ENCODE results near the gene OSGEPL1.
"Not testable (repeated sequence)": the region's sequence is repeated elsewhere in the genome, so short reads cannot be mapped to it uniquely, and the experiment has no call there.

OSGEPL1 gene

DNA sequence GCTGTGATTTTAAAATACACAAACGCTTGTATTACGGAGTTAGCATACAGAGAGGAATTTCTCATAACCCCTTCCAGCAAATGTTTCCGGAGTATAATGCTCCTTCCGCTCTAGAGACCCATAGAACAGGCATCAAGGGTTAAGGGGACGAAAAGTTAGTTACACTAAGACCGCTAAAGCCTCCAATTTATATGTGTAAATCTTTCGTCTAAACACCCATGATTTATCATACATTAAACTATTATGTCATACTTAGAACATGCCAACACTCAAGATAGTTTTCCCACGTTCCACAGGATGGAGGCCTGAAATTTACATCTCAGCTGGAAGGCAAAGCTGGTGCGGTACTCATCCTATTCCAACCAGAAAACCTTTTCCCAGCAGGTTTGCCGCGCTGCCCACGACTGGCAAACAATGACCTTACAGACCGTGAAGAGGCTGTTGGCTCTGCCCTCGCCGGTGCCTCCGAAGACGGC lies 20.9 kb upstream of the OSGEPL1 start:
- Histone ChIP-seq H3K36me3 (ENCODE audit: control insufficient read depth, insufficient read depth, low read length) (peaks cover 47% of the 10 kb centered on the region), H3K27ac (ENCODE audit: low read depth, low read length) (peak overlapping the region; percentile 88), H3K4me3 (ENCODE audit: low read depth, low read length) (peak overlapping the region; percentile 91)

GRCh38 chr2:189782221-189782671 lies 19.7 kb upstream of the OSGEPL1 start:
- H3K36me3 ChIP-seq (ENCODE audit: control insufficient read depth, insufficient read depth, low read length): peaks cover 53% of the 10 kb centered on the region
- peaks cover 7% of the 10 kb centered on the region; the same call in 1 of the 2 replicates for H3K4me1 ChIP-seq (ENCODE audit: control insufficient read depth, insufficient read depth, low read length)
- H3K9ac ChIP-seq (ENCODE audit: low read length): no peak overlapping the region
- no peaks in the 10 kb centered on the region for H3K9me3 ChIP-seq (ENCODE audit: control insufficient read depth, insufficient read depth, low read depth, low read length)
- H3K27ac ChIP-seq (ENCODE audit: low read depth, low read length): no peak overlapping the region
- H3K4me3 ChIP-seq (ENCODE audit: low read depth, low read length): peak overlapping the region; percentile 91
- no peaks in the 10 kb centered on the region for H3K27me3 ChIP-seq (ENCODE audit: control insufficient read depth, insufficient read depth, low read length)

More for the DNA sequence above, 20.9 kb upstream of the OSGEPL1 start:
- peaks cover 7% of the 10 kb centered on the region; the same call in 1 of the 2 replicates for H3K4me1 ChIP-seq (ENCODE audit: control insufficient read depth, insufficient read depth, low read length)
- peak overlapping the region; percentile 89 for H3K9ac ChIP-seq (ENCODE audit: low read length)
- no peaks in the 10 kb centered on the region for H3K27me3 ChIP-seq (ENCODE audit: control insufficient read depth, insufficient read depth, low read length)
- H3K9me3 ChIP-seq (ENCODE audit: control insufficient read depth, insufficient read depth, low read depth, low read length): no peaks in the 10 kb centered on the region

GRCh38 chr2:189772212-189772611 lies 9.6 kb upstream of the OSGEPL1 start:
- Histone ChIP-seq H3K36me3 (ENCODE audit: control insufficient read depth, insufficient read depth, low read length) (peaks cover 77% of the 10 kb centered on the region), H3K4me1 (ENCODE audit: control insufficient read depth, insufficient read depth, low read length) (no peaks in the 10 kb centered on the region), H3K27me3 (ENCODE audit: control insufficient read depth, insufficient read depth, low read length) (no peaks in the 10 kb centered on the region), H3K4me3 (ENCODE audit: low read depth, low read length) (no peak overlapping the region), H3K9ac (ENCODE audit: low read length) (no peak overlapping the region), H3K27ac (ENCODE audit: low read depth, low read length) (no peak overlapping the region), H3K9me3 (ENCODE audit: control insufficient read depth, insufficient read depth, low read depth, low read length) (no peaks in the 10 kb centered on the region)

DNA sequence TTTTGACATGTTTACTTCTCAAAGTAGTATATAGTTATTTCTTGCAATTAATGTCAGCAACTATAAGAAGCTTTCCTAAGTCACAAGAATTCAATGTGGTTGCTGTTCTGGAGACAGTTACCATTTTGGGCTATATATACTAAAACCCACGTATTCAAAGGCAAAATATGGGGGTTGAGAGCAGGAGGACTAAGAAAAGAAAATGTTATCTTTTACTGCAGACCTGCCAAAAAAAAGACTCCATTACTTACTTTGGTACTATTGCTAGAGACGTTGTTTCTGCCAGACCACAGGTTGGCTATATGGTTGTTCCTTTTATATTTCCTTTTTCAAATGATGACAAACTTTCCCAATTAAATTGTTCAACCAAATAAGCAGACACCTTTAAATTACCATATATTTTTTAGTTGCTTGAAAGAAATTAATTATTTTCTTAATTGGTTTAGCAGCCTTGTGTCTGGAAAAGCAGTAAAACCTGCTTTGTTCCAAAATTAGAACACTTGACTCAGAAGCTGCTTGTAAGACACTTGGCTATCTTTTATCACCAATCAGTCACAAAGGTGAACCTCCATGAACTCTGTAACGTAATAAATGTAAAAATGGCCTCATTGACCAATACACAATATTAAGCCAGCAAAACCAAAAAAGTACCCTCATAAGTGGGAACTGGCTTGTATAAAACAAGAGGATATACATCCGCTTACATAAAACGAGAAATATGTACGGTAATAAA lies 8.2 kb upstream of the OSGEPL1 start:
- no peak overlapping the region for H3K4me3 ChIP-seq (ENCODE audit: low read depth, low read length)
- no peak overlapping the region for H3K9ac ChIP-seq (ENCODE audit: low read length)
- no peak overlapping the region for H3K27ac ChIP-seq (ENCODE audit: low read depth, low read length)
- H3K27me3 ChIP-seq (ENCODE audit: control insufficient read depth, insufficient read depth, low read length): no peaks in the 10 kb centered on the region
- H3K4me1 ChIP-seq (ENCODE audit: control insufficient read depth, insufficient read depth, low read length): no peaks in the 10 kb centered on the region
- peaks cover 69% of the 10 kb centered on the region for H3K36me3 ChIP-seq (ENCODE audit: control insufficient read depth, insufficient read depth, low read length)
- H3K9me3 ChIP-seq (ENCODE audit: control insufficient read depth, insufficient read depth, low read depth, low read length): no peaks in the 10 kb centered on the region

DNA sequence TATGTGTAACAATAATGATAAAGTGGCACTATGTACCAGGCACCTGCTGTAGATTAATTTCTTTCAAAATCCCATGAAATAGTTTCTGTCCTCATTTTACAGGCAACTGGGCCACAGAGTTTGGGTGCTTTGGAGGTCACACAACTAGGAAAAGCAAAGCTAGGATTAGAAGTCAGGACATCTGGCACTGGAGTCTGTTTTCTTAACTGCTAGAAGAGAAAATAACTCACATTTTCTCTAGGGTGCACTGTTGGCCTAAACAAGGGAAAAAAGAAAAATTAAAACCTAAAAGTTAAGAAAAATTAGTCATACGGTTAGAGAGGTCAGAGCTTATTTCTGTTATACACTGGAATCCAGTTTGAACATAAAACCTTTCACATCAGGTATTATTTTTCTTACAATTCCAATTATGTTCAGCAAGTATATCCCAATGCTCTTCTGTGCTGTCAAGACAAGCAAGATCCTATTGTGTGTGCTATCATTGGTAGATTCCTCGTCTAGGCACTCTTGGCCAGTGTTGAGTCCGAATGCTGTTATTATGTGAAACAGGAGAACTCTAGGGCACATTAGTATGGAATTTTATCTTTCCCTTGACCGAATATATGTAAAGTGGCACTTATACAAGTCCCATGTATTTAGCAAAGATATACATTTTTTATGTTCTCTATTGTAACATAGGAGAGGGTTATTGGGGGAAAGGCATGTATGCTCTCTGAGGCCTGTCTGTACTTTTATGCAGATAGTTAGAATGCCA lies 1.5 kb upstream of the OSGEPL1 start:
- no peak overlapping the region for H3K27ac ChIP-seq (ENCODE audit: low read depth, low read length)
- H3K9ac ChIP-seq (ENCODE audit: low read length): no peak overlapping the region
- H3K27me3 ChIP-seq (ENCODE audit: control insufficient read depth, insufficient read depth, low read length): no peaks in the 10 kb centered on the region
- H3K36me3 ChIP-seq (ENCODE audit: control insufficient read depth, insufficient read depth, low read length): peaks cover 13% of the 10 kb centered on the region; the same call in 1 of the 2 replicates
- no peak overlapping the region for H3K4me3 ChIP-seq (ENCODE audit: low read depth, low read length)
- H3K4me1 ChIP-seq (ENCODE audit: control insufficient read depth, insufficient read depth, low read length): no peaks in the 10 kb centered on the region
- H3K9me3 ChIP-seq (ENCODE audit: control insufficient read depth, insufficient read depth, low read depth, low read length): no peaks in the 10 kb centered on the region

DNA sequence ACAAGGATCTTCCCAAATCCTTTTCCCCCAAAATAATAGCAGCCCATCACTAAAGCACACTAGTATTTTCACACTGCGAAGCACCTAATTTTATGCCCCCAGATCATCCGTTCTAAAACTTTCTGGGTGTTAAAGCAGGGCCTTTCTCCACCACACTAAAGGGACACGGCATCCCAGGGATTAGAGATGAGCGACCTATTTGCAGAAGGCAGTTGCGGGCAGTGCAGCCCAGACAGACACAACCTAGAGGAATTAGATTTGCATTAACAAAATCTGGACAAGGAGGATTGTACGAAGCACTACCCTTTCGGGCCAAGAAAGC lies 402 bp downstream of the OSGEPL1 start:
- Histone ChIP-seq H3K4me1 (ENCODE audit: control insufficient read depth, insufficient read depth, low read length) (no peaks in the 10 kb centered on the region), H3K9ac (ENCODE audit: low read length) (peak overlapping the region; percentile 86), H3K36me3 (ENCODE audit: control insufficient read depth, insufficient read depth, low read length) (peaks cover 6% of the 10 kb centered on the region; the same call in 1 of the 2 replicates), H3K4me3 (ENCODE audit: low read depth, low read length) (peak overlapping the region; percentile 80), H3K27me3 (ENCODE audit: control insufficient read depth, insufficient read depth, low read length) (no peaks in the 10 kb centered on the region), H3K27ac (ENCODE audit: low read depth, low read length) (peak overlapping the region; percentile 92), H3K9me3 (ENCODE audit: control insufficient read depth, insufficient read depth, low read depth, low read length) (no peaks in the 10 kb centered on the region)

GRCh38 chr2:189760154-189760553 lies 2.4 kb downstream of the OSGEPL1 start:
- not testable (repeated sequence) for H3K27ac ChIP-seq (ENCODE audit: low read depth, low read length)

DNA sequence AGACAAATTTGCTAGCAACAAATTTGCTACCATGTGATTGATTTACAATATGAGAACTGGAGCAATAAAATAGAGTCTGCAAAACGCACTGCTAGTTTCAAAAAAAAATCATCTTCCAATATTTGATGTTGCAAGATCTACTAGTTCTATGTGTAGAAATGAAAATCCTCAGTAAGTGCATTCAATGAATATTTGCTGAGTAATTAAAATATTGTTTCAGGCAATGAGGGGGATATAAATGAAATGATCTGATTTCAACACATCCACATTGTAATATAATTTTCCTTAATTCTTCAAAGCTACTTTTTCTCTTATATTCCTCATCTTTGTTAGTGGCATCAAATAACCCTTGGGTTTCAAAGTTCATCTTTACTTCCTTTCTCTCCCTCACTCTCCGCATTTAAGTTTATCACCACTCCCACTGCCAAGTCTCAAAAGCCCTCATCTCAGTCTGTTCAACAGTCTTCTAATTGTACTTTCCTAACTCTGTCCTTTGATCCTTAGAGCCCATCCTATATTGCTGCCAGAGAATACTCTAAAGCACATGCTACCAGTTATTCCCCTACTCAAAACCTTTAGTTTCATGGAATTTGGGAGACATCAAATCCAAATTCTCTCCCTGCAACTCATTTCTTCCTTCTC lies 6.2 kb downstream of the OSGEPL1 start:
- Histone ChIP-seq H3K27ac (ENCODE audit: low read depth, low read length) (no peak overlapping the region), H3K27me3 (ENCODE audit: control insufficient read depth, insufficient read depth, low read length) (no peaks in the 10 kb centered on the region), H3K36me3 (ENCODE audit: control insufficient read depth, insufficient read depth, low read length) (peaks cover 20% of the 10 kb centered on the region), H3K9me3 (ENCODE audit: control insufficient read depth, insufficient read depth, low read depth, low read length) (no peaks in the 10 kb centered on the region), H3K4me1 (ENCODE audit: control insufficient read depth, insufficient read depth, low read length) (no peaks in the 10 kb centered on the region), H3K4me3 (ENCODE audit: low read depth, low read length) (no peak overlapping the region), H3K9ac (ENCODE audit: low read length) (no peak overlapping the region)

More at GRCh38 chr2:189760154-189760553, 2.4 kb downstream of the OSGEPL1 start:
- not testable (repeated sequence) for H3K4me3 ChIP-seq (ENCODE audit: low read depth, low read length); H3K9me3 ChIP-seq (ENCODE audit: control insufficient read depth, insufficient read depth, low read depth, low read length); H3K27me3 ChIP-seq (ENCODE audit: control insufficient read depth, insufficient read depth, low read length); H3K36me3 ChIP-seq (ENCODE audit: control insufficient read depth, insufficient read depth, low read length); H3K4me1 ChIP-seq (ENCODE audit: control insufficient read depth, insufficient read depth, low read length); H3K9ac ChIP-seq (ENCODE audit: low read length)

DNA sequence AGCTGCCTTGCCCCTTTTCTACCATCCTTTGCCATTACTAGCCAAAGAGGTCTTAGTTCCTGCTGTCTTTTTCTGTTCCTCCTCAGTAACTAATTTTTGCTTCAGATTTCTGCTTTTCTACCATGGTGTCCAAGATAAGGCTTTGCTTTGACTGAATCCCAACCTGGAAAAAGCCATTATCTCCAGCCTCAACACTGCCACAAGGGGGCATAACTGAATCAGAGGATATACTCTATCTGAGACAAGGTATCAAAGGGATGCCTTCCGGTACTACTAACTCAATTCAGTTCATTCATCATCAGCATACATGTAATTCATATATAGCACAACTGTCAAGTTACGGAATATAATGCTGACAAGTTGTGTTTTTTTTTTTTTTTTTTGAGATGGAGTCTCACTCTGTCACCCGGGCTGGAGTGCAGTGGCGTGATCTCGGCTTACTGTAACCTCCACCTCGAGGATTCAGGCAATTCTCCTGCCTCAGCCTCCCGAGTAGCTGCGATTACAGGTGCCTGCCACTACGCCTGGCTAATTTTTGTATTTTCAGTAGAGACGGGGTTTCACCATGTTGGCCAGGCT lies 11.4 kb downstream of the OSGEPL1 start:
- Histone ChIP-seq H3K36me3 (ENCODE audit: control insufficient read depth, insufficient read depth, low read length) (peaks cover 43% of the 10 kb centered on the region), H3K27me3 (ENCODE audit: control insufficient read depth, insufficient read depth, low read length) (no peaks in the 10 kb centered on the region), H3K9me3 (ENCODE audit: control insufficient read depth, insufficient read depth, low read depth, low read length) (no peaks in the 10 kb centered on the region), H3K27ac (ENCODE audit: low read depth, low read length) (no peak overlapping the region), H3K4me3 (ENCODE audit: low read depth, low read length) (no peak overlapping the region), H3K4me1 (ENCODE audit: control insufficient read depth, insufficient read depth, low read length) (no peaks in the 10 kb centered on the region), H3K9ac (ENCODE audit: low read length) (no peak overlapping the region)

- Histone ChIP-seq H3K27ac (ENCODE audit: low read depth, low read length) (no peak overlapping the region), H3K9ac (ENCODE audit: low read length) (no peak overlapping the region), H3K4me1 (ENCODE audit: control insufficient read depth, insufficient read depth, low read length) (no peaks in the 10 kb centered on the region), H3K27me3 (ENCODE audit: control insufficient read depth, insufficient read depth, low read length) (no peaks in the 10 kb centered on the region), H3K9me3 (ENCODE audit: control insufficient read depth, insufficient read depth, low read depth, low read length) (no peaks in the 10 kb centered on the region), H3K4me3 (ENCODE audit: low read depth, low read length) (no peak overlapping the region), H3K36me3 (ENCODE audit: control insufficient read depth, insufficient read depth, low read length) (no peaks in the 10 kb centered on the region)
Observed at GRCh38 chr2:189729430-189729829, 33.2 kb downstream of the OSGEPL1 start.

All from HUES6 (cell line).